IMR-90 (cell line): ENCODE data around the gene RBM23. TPM values are rescaled to one million over a fixed set of nuclear protein-coding genes. Genes with fewer than 3 reads are reported as not detected.

Source experiments
- RCOR1 ChIP-seq: IDR thresholded peaks from 2 replicates; pipeline ENCODE4 v1.6.1; 2012; ENCODE audit warnings: mild to moderate bottlenecking, low read length, improper control_type of control experiment; ENCODE audit not compliant: insufficient replicate concordance
- polyA plus RNA-seq, 3 experiments: library from polyadenylated mRNA; depleted of rRNA; stranded (reverse); fragments of >200 nt; gene quantifications; 2 replicates each; pipeline ENCODE4 v1.2.3, GENCODE V29; 2012; ENCODE audit warnings: low replicate concordance in 1 of 3
- total RNA-seq: library from RNA; depleted of rRNA; stranded (reverse); fragments of >200 nt; gene quantifications from 2 replicates; pipeline ENCODE4 v1.2.3, GENCODE V29; 2012
- TF ChIP-seq, protein P1 (sequence below): fragments of 150-350 bp; IDR thresholded peaks from 2 replicates; pipeline ENCODE4 v1.6.1; 2017; ENCODE audit warnings: mild to moderate bottlenecking, antibody characterized with exemption, low read length, low read depth

Gene RBM23
- total and polyA plus RNA-seq, 2 of the 4 experiments (the other 2 are of a cell fraction) = 44.7 to 375 TPM

- TF ChIP-seq, protein P1, sequence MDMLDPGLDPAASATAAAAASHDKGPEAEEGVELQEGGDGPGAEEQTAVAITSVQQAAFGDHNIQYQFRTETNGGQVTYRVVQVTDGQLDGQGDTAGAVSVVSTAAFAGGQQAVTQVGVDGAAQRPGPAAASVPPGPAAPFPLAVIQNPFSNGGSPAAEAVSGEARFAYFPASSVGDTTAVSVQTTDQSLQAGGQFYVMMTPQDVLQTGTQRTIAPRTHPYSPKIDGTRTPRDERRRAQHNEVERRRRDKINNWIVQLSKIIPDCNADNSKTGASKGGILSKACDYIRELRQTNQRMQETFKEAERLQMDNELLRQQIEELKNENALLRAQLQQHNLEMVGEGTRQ = no peak
- no peak for TF ChIP-seq RCOR1
These were observed 70.4 kb downstream of the RBM23 start (continued) for GRCh38 chr14:22848351-22849164.
